ENCODE data around the gene OCRL.
"Not testable (repeated sequence)": the region's sequence is repeated elsewhere in the genome, so short reads cannot be mapped to it uniquely, and the experiment has no call there.

GRCh38 chrX:129573652-129574051 is 33.6 kb downstream of the OCRL start:
- not testable (repeated sequence) for TF ChIP-seq CTCF, POLR2A (IDR thresholded peaks at IDR 0.05)

All from prostate gland (tissue), 2 donors.